H1 (cell line): ENCODE results near the gene HK1. TPM values are rescaled to one million over a fixed set of nuclear protein-coding genes. Genes with fewer than 3 reads are reported as not detected.
A peak's percentile ranks its signal among the peaks of the same experiment; 100 is the strongest.

Source experiments
- CBX8 ChIP-seq: fragments of 300-800, 300-1000 bp; sonication (generic); IDR thresholded peaks from 2 replicates; pipeline ENCODE4 v1.7.1; 2016; ENCODE audit warnings: low read depth, low read length, borderline replicate concordance
- CHD2 ChIP-seq: IDR thresholded peaks from 2 replicates; pipeline ENCODE4 v1.6.1; 2012; ENCODE audit warnings: low read length, improper control_type of control experiment
- CREB1 ChIP-seq: IDR thresholded peaks from 2 replicates; pipeline ENCODE4 v1.6.1; 2012; ENCODE audit warnings: inconsistent platforms
- EZH2 ChIP-seq: fragments of 200-600 bp; sonication (generic); IDR thresholded peaks from 2 replicates; pipeline ENCODE4 v1.7.1; 2012; ENCODE audit warnings: low read depth, mild to moderate bottlenecking, moderate library complexity, low read length, inconsistent platforms; ENCODE audit not compliant: severe bottlenecking
- GTF2F1 ChIP-seq: IDR thresholded peaks from 2 replicates; pipeline ENCODE4 v1.6.1; 2012; ENCODE audit warnings: low read depth, low read length, improper control_type of control experiment, borderline replicate concordance
- HDAC2 ChIP-seq, 2 experiments: fragments of 300-600 bp in 1 of 2; sonication (generic) in 1 of 2; IDR thresholded peaks; 2 replicates each; pipeline ENCODE4 v1.6.1; 2011 to 2012; ENCODE audit warnings: low read depth in 2 of 2, low read length in 2 of 2, mild to moderate bottlenecking in 2 of 2, moderate library complexity in 2 of 2, borderline replicate concordance in 1 of 2, inconsistent platforms in 1 of 2
- JUN ChIP-seq: IDR thresholded peaks from 2 replicates; pipeline ENCODE4 v1.6.1; 2011; ENCODE audit warnings: low read depth, mild to moderate bottlenecking, improper control_type of control experiment, low read length
- JUND ChIP-seq: IDR thresholded peaks from 2 replicates; pipeline ENCODE4 v1.6.1; 2011; ENCODE audit warnings: mild to moderate bottlenecking, improper control_type of control experiment, low read length
- KDM4A ChIP-seq: IDR thresholded peaks from one replicate; pipeline ENCODE4 v1.7.1; 2012; ENCODE audit warnings: low read depth, mild to moderate bottlenecking, moderate library complexity, low read length, inconsistent platforms; ENCODE audit not compliant: severe bottlenecking
- MAX ChIP-seq: IDR thresholded peaks from 2 replicates; pipeline ENCODE4 v1.6.1; 2012; ENCODE audit warnings: inconsistent platforms
- NANOG ChIP-seq: IDR thresholded peaks from 2 replicates; pipeline ENCODE4 v1.6.1; 2011; ENCODE audit warnings: low read length, low read depth, mild to moderate bottlenecking, inconsistent platforms; ENCODE audit not compliant: insufficient read depth, poor library complexity, severe bottlenecking
- PHF8 ChIP-seq: fragments of 200-600 bp; sonication (generic); conservative IDR thresholded peaks from 2 replicates; pipeline ENCODE4 v1.7.1; 2012; ENCODE audit warnings: low read depth, mild to moderate bottlenecking, inconsistent platforms, low read length, moderate library complexity
- RFX5 ChIP-seq: IDR thresholded peaks from 2 replicates; pipeline ENCODE4 v1.6.1; 2011; ENCODE audit warnings: low read depth, low read length, improper control_type of control experiment, borderline replicate concordance
- SIN3A ChIP-seq, 2 experiments: IDR thresholded peaks in 1 of 2; conservative IDR thresholded peaks in 1 of 2; 2 replicates each; pipeline ENCODE4 v1.6.1; 2011 to 2012; ENCODE audit warnings: low read length in 2 of 2, improper control_type of control experiment in 1 of 2, low read depth in 1 of 2, mild to moderate bottlenecking in 1 of 2
- SUZ12 ChIP-seq: fragments of 200-600 bp; sonication (generic); IDR thresholded peaks from 2 replicates; pipeline ENCODE4 v1.6.1; 2012; ENCODE audit warnings: mild to moderate bottlenecking, inconsistent platforms, low read length, moderate library complexity, mixed read lengths
- TAF1 ChIP-seq: IDR thresholded peaks from 2 replicates; pipeline ENCODE4 v1.6.1; 2011; ENCODE audit warnings: mild to moderate bottlenecking, low read depth, low read length
- TAF7 ChIP-seq: optimal IDR thresholded peaks from 2 replicates; pipeline ENCODE3; 2011; ENCODE audit warnings: low read depth, mild to moderate bottlenecking, inconsistent platforms, low read length, moderate library complexity, borderline replicate concordance
- TBP ChIP-seq: IDR thresholded peaks from 2 replicates; pipeline ENCODE4 v1.6.1; 2011; ENCODE audit warnings: low read depth, low read length, improper control_type of control experiment
- polyA plus RNA-seq, 7 experiments: library from polyadenylated mRNA; depleted of rRNA in 3 of 7; stranded (reverse) in 5 of 7; unstranded in 2 of 7; fragments of >200 nt in 5 of 7; fragments of 200-250 nt in 2 of 7; gene quantifications; 1 replicate in 5 of 7; 2 replicates in 1 of 7; 4 replicates in 1 of 7; pipeline versions ENCODE4 v1.2.1 to v1.2.3, GENCODE V29; 2011 to 2013; ENCODE audit warnings: missing spikeins in 2 of 7, mixed read lengths in 2 of 7
- total RNA-seq: library from RNA; stranded (reverse); fragmentation: NEBNext Ultra II Directional; extraction: Animal tissue kit (Norgen Biotek cat#: 25700); gene quantifications from 2 replicates; pipeline ENCODE4 v1.2.1, GENCODE V29; 2021
- TF ChIP-seq, protein P1 (sequence below): IDR thresholded peaks from 2 replicates; pipeline ENCODE4 v1.6.1; 2011; ENCODE audit warnings: low read length, improper control_type of control experiment
- TF ChIP-seq, protein P2 (sequence below): IDR thresholded peaks from 2 replicates; pipeline ENCODE4 v1.6.1; 2012; ENCODE audit warnings: inconsistent platforms

The HK1 gene
- total and polyA plus RNA-seq, 2 of the 8 experiments (the other 6 are each of a cell fraction or from before 2014, with no cell fraction given): 55.8 to 247 TPM

DNA sequence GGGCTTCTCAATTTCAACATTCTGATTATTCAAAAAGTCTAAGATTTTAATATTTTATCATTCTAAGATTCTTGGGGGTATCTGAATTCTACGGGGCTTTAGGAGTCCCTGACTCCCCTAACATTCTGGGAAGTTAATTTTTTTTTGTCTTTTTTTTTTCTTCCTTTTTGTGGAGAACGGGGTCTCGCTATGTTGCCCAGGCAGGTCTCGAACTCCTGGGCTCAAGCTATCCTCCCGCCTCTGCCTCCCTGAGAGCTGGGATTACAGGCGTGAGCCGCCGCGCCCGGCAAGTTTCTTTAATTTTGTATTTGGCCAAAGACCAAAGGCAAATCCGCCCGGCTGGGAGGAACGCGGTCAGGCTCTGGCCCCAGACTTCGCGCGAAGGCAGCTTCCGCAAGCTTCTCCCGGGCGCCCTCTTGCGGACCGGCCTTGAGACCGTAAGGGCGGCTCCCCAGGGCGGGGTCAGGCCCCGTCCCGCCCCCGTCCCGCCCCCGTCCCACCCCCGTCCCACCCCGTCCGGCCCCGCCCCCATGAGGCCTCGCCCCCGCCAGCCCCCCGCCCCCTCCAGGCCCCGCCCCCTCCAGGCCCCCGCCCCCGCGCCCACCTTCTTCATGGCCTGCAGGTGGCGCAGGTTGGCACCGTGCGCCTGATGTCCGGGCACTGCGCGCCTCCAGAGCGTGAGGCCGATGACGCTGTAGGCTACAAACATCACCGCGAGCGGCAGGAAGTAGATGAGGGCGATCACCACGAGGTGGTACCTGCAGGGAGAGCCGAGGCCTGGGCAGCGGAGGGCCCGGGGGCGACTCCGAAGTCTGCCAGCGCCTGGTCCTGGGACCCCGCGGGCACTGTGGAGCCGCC lies 130.3 kb downstream of the HK1 start (continued):
- TF ChIP-seq PHF8 (peak; percentile 37), TAF7 (no peak), JUND (no peak), GTF2F1 (no peak), SIN3A (conservative IDR thresholded peaks at IDR 0.05 in 1 of 2, IDR thresholded peaks at IDR 0.05 in 1 of 2; ENCODE audit: low read depth in 1 of 2, low read length in 2 of 2) (0 out of 4 replicates have a peak, but pooled peaks of 1 of the 2 experiments have one; percentile 34), CHD2 (no peak), MAX (peak; percentile 96), EZH2 (no peak), JUN (no peak), CREB1 (peak; percentile 90), HDAC2 (IDR thresholded peaks at IDR 0.05; ENCODE audit: borderline replicate concordance in 1 of 2, low read depth in 2 of 2, low read length in 2 of 2) (no peak), RFX5 (no peak), SUZ12 (no peak), NANOG (no peak), TAF1 (0 out of 2 replicates have a peak, but pooled peaks have one; percentile 14), KDM4A (peak; percentile 44), TBP (0 out of 2 replicates have a peak, but pooled peaks have one; percentile 16), CBX8 (no peak)
- TF ChIP-seq, protein P1, sequence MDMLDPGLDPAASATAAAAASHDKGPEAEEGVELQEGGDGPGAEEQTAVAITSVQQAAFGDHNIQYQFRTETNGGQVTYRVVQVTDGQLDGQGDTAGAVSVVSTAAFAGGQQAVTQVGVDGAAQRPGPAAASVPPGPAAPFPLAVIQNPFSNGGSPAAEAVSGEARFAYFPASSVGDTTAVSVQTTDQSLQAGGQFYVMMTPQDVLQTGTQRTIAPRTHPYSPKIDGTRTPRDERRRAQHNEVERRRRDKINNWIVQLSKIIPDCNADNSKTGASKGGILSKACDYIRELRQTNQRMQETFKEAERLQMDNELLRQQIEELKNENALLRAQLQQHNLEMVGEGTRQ: no peak
- TF ChIP-seq, protein P2, sequence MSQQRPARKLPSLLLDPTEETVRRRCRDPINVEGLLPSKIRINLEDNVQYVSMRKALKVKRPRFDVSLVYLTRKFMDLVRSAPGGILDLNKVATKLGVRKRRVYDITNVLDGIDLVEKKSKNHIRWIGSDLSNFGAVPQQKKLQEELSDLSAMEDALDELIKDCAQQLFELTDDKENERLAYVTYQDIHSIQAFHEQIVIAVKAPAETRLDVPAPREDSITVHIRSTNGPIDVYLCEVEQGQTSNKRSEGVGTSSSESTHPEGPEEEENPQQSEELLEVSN: peak; percentile 98
